Activated naive CD8-positive, alpha-beta T cell treated with anti-CD3 and anti-CD28 coated beads for 36 hours (primary cell): ENCODE results near the gene ILDR1. TPM values are rescaled to one million over a fixed set of nuclear protein-coding genes. Genes with fewer than 3 reads are reported as not detected.

ENCODE experiments used
- DNase-seq: peaks from one replicate; pipeline ENCODE4 v3.0.0; 2021
- H3K27ac Mint-ChIP-seq: one replicate; pipeline ENCODE4 v1.8.0; 2022; ENCODE audit warnings: mild to moderate bottlenecking, moderate library complexity, mixed read lengths
- H3K27me3 Mint-ChIP-seq: one replicate; pipeline ENCODE4 v1.8.0; 2022; ENCODE audit warnings: mild to moderate bottlenecking, mixed read lengths
- H3K36me3 Mint-ChIP-seq: one replicate; pipeline ENCODE4 v1.8.0; 2021; ENCODE audit warnings: mild to moderate bottlenecking, mixed read lengths
- H3K4me1 Mint-ChIP-seq: one replicate; pipeline ENCODE4 v1.8.0; 2021; ENCODE audit warnings: mixed read lengths
- H3K4me3 Mint-ChIP-seq: one replicate; pipeline ENCODE4 v1.8.0; 2022; ENCODE audit warnings: mild to moderate bottlenecking, moderate library complexity, mixed read lengths
- H3K9me3 Mint-ChIP-seq: one replicate; pipeline ENCODE4 v1.8.0; 2022; ENCODE audit warnings: mixed read lengths
- total RNA-seq, 2 experiments: library from RNA; stranded (reverse); gene quantifications; one replicate each; pipeline ENCODE4 v1.2.3, GENCODE V29; 2021

The ILDR1 gene
- total RNA-seq, 2 experiments from 2014 or later: not detected

DNA sequence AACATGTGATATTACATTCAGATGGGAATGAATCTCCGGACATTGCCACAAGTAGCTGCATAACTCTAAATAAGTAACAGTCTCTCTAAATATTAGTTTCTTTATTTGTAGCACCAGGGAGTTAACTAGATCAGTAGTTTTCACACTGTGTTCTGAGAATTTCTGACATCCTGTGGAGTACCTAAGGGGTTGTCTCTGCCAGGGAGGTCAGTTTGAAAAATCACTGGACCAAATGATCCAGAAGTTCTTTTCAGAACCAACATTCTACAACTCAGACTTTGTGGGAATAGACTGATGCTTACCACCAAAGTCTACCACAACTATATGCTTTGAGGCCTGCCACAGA is 9.0 kb upstream of the ILDR1 start:
- no peak overlapping the region for H3K4me3 Mint-ChIP-seq
- DNase-seq: no peak
- H3K36me3 Mint-ChIP-seq: no peaks in the 10 kb centered on the region
- H3K9me3 Mint-ChIP-seq: peaks cover 9% of the 10 kb centered on the region
- peak overlapping the region; percentile 2 for H3K27ac Mint-ChIP-seq
- H3K4me1 Mint-ChIP-seq: peaks cover 15% of the 10 kb centered on the region
- H3K27me3 Mint-ChIP-seq: peaks cover 4% of the 10 kb centered on the region

DNA sequence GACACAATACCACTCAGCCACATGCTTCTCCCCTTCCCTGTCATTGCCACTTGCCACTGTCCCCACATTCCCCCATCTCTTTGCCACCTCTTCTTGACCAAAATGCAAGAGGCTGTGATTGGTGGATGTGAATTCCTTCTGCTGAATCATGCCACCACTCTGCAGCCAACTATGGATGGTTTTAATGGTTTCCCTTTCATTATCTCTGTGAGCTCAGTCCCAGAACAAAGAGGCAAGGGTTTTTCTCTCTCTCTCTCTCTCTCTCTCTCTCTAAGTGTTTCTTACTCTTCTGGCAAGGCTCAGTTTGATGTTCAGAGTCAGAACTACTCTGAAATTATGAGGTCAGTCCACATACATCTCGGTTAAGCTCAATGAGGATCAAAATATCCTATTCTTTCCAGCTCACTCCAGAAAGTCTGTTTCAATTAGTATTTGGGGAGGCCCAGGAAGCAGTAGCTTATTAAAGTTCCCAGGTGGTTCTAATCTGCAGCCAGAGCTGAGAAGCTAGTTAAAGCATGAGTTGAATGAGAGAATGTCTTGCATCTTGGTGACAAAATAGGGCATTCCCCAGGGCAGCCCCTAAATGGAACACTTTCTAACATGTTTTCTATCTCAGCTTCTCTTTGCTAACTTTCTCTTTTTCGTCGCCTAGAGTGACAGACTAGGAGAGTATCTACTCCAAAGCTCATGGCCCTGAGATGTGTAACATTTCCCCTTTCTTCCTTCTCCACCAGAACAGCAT is 8.5 kb upstream of the ILDR1 start:
- H3K27ac Mint-ChIP-seq: peak overlapping the region; percentile 76
- H3K27me3 Mint-ChIP-seq: peaks cover 4% of the 10 kb centered on the region
- H3K9me3 Mint-ChIP-seq: peaks cover 5% of the 10 kb centered on the region
- no peak overlapping the region for H3K4me3 Mint-ChIP-seq
- peaks cover 15% of the 10 kb centered on the region for H3K4me1 Mint-ChIP-seq
- H3K36me3 Mint-ChIP-seq: no peaks in the 10 kb centered on the region
- DNase-seq: peak; percentile 9

DNA sequence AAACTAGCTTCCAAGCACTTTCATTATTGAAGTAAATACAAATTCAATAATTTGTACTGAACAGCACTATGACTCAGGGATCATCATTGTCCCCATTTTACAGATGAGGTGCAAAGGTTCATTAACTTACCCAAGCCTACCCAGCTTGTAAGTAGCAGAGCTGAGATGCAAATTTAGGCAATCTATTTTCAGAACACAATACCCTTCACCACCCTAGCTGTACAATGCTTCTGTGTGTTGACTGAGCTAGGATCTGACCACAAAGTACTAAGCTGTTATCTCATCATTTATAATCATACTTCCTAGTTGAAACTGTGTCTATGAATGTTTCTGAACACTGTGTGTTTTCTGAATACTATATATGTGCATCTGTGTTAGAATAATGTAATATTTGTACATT is 3.2 kb upstream of the ILDR1 start:
- no peak overlapping the region for H3K27ac Mint-ChIP-seq
- no peak for DNase-seq
- no peak overlapping the region for H3K4me3 Mint-ChIP-seq
- no peaks in the 10 kb centered on the region for H3K36me3 Mint-ChIP-seq
- peaks cover 7% of the 10 kb centered on the region for H3K4me1 Mint-ChIP-seq
- no peaks in the 10 kb centered on the region for H3K9me3 Mint-ChIP-seq
- peaks cover 24% of the 10 kb centered on the region for H3K27me3 Mint-ChIP-seq

DNA sequence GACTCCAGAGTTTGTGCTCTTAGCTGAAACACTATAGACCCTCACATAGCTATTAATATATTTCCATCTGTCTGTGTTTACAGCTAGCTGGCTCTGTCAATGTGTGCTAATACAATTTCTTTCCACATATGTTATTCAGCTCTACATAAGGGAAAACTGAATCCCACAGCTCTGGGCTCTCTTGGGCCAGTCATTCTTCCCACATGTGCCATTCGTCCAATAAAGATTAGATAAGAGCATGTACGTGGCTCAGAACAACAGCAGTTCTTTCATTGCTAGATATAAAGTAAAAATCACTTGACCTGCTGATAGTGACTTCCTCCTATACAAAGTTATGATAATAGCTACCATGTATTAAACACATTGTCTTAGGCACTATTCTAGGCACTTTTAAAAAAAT is 2.8 kb upstream of the ILDR1 start:
- no peak overlapping the region for H3K27ac Mint-ChIP-seq
- peaks cover 2% of the 10 kb centered on the region for H3K4me1 Mint-ChIP-seq
- H3K27me3 Mint-ChIP-seq: peaks cover 29% of the 10 kb centered on the region
- DNase-seq: no peak
- no peaks in the 10 kb centered on the region for H3K36me3 Mint-ChIP-seq
- no peaks in the 10 kb centered on the region for H3K9me3 Mint-ChIP-seq
- no peak overlapping the region for H3K4me3 Mint-ChIP-seq

DNA sequence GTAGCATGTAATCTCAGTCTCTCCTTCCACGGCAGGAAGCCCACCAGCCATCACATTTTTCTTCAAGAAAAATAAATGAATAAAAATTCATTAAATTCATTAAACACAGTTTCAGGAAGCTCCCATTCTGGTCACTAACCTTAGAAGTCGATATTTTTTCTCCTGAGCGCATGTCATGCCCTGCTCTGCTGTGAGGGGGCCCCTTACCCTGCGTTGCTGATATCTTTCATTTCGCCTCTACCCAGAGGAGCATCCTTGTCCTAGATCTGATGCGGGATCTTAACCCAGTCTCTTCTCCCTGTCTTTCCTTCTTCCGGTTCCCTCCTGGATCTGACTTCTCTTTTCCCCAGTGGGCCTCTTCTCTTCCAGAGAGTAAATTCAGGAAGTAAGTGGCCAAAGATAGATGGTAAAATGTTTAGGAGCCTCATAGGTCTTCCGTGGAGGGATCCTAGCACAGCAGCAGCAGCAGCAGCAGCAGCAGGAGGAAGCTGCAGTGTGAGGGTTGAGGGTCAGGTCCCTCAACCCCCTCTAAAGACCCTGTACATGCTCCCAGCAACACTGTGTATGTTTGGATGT is 1.4 kb upstream of the ILDR1 start:
- H3K27ac Mint-ChIP-seq: no peak overlapping the region

DNA sequence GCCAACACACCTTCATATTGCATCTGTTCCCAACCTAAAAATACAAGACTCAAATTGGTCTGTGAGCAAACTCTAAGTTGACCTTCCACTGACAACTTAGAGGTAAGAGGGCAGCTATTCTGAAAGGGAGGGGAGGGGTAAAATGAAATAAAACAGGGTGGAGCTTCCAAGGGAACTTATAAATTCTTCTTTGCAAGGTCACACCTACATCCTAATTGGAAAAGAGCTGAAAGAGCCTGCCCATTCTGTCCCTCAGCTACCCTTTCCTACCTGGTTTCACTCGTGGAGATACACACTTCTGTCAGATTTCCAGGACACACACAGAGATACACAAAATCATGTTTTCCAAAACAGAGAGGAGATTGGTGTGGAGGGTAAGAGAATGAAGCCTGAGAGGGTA is 1.0 kb downstream of the ILDR1 start:
- H3K9me3 Mint-ChIP-seq: no peaks in the 10 kb centered on the region
- H3K36me3 Mint-ChIP-seq: no peaks in the 10 kb centered on the region
- DNase-seq: no peak
- no peaks in the 10 kb centered on the region for H3K4me1 Mint-ChIP-seq
- H3K4me3 Mint-ChIP-seq: no peak overlapping the region
- no peak overlapping the region for H3K27ac Mint-ChIP-seq
- peaks cover 61% of the 10 kb centered on the region for H3K27me3 Mint-ChIP-seq

More for the DNA sequence above, 1.4 kb upstream of the ILDR1 start:
- no peak for DNase-seq
- Mint-ChIP-seq H3K36me3 (no peaks in the 10 kb centered on the region), H3K4me1 (no peaks in the 10 kb centered on the region), H3K9me3 (no peaks in the 10 kb centered on the region), H3K27me3 (peaks cover 42% of the 10 kb centered on the region), H3K4me3 (no peak overlapping the region)

DNA sequence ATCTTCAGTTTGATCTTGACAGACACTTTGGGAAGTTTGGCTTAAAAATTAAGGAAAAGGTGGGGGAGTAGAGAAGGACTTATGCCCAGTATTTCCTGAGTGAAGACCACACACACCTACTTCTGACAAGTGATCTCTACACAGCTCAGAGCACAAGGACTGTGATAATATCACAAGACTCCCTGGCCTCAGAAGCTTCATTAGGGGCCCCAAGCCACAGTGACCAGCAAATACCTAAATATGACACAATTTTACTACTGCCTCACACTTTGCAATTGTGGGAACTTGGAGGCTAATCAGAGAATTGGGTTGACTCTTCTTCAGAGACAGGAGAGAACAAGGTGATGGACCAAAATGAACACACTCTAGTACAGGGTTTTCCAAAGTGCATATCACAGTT is 2.6 kb downstream of the ILDR1 start:
- no peaks in the 10 kb centered on the region for H3K36me3 Mint-ChIP-seq
- no peak overlapping the region for H3K27ac Mint-ChIP-seq
- H3K4me1 Mint-ChIP-seq: peaks cover 2% of the 10 kb centered on the region
- H3K27me3 Mint-ChIP-seq: peaks cover 64% of the 10 kb centered on the region
- no peak overlapping the region for H3K4me3 Mint-ChIP-seq
- no peak for DNase-seq
- H3K9me3 Mint-ChIP-seq: no peaks in the 10 kb centered on the region

DNA sequence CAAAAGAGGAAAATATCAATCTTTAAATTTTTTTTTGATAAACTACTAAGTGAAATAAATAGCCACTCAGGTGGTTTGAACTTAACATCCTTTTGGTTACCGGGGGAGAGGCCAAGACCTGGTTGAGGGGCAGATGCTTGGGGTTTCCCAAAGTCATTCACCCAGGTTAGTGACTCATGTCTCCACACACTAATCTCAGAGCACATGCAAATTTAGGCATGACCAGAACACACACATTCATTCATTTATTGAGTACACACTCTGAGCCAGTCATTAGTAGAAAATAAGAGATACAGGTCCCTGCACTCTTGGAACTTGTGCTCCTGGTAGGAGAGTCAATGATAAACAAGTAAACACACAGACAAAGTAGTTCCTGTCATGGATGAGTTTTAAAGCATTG is 7.3 kb downstream of the ILDR1 start:
- H3K4me1 Mint-ChIP-seq: peaks cover 5% of the 10 kb centered on the region
- no peaks in the 10 kb centered on the region for H3K9me3 Mint-ChIP-seq
- no peak overlapping the region for H3K4me3 Mint-ChIP-seq
- peak; percentile 21 for DNase-seq
- H3K36me3 Mint-ChIP-seq: no peaks in the 10 kb centered on the region
- H3K27ac Mint-ChIP-seq: no peak overlapping the region
- peaks cover 47% of the 10 kb centered on the region for H3K27me3 Mint-ChIP-seq

DNA sequence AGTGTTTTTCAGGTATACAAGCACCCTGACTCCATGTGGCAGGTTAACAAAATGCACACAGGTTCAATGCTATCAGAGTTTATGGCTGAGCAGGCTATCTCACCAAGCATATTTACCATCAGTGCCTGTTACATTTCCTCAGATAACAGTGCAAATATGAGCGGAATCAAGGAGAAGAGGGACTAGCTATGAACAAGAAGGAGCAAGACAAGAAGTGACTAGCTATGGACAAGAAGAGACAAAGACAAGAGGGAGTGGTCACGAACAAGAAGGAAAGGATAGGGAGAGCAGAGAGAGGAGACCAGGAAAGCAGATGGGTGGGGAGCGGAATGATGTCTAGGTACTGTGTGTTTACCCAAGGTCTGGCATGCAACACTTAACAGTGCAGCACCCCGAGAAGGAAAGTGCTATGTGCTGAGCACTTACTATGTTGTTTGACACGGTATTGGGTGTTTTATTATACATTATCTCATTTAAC is 8.6 kb downstream of the ILDR1 start:
- peaks cover 35% of the 10 kb centered on the region for H3K27me3 Mint-ChIP-seq
- no peaks in the 10 kb centered on the region for H3K36me3 Mint-ChIP-seq
- DNase-seq: no peak
- H3K9me3 Mint-ChIP-seq: no peaks in the 10 kb centered on the region
- H3K4me3 Mint-ChIP-seq: no peak overlapping the region
- H3K27ac Mint-ChIP-seq: no peak overlapping the region
- peaks cover 5% of the 10 kb centered on the region for H3K4me1 Mint-ChIP-seq

DNA sequence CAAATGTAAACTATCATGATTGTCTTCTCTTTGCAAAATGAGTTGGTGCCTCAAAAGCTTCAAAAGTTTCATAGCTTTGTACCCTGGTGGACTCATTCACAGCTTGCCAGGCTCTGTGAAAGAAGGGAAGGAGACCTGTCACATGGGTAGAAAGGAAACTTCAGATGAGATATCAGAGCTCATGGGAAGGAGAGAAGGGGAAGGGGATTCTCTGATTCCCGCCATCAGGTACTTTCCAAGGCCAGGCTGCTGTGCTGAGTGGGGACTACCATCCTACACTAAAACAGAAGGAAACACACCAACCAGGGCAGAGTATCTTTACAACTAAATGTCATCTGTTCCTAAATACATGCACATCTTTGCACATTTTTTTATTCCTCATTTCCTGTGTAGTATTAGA is 9.2 kb downstream of the ILDR1 start:
- Mint-ChIP-seq H3K4me3 (no peak overlapping the region), H3K36me3 (no peaks in the 10 kb centered on the region), H3K27me3 (peaks cover 30% of the 10 kb centered on the region), H3K4me1 (peaks cover 5% of the 10 kb centered on the region), H3K9me3 (no peaks in the 10 kb centered on the region), H3K27ac (no peak overlapping the region)
- DNase-seq: no peak

DNA sequence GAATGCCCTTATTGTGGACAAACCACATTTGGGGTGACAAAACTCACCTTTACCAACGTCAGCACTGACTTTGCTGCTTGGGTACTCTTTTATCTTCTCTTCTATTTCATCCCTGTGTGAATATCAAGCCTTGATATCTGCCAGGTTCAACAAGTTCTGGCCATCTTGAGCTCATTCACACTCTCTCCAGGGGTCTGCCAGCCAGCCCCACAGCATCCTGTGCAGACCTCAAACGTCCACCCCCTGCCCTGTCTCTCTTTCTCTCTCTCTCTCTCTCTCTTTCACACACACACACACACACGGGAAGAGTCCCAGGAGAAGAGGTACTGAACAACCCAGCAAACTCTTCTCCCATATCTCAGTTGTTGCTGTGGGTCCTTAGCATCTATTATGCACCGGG is 10.7 kb downstream of the ILDR1 start:
- Mint-ChIP-seq H3K36me3 (no peaks in the 10 kb centered on the region), H3K27ac (no peak overlapping the region), H3K9me3 (no peaks in the 10 kb centered on the region), H3K27me3 (peaks cover 19% of the 10 kb centered on the region), H3K4me1 (peaks cover 5% of the 10 kb centered on the region), H3K4me3 (no peak overlapping the region)
- no peak for DNase-seq

DNA sequence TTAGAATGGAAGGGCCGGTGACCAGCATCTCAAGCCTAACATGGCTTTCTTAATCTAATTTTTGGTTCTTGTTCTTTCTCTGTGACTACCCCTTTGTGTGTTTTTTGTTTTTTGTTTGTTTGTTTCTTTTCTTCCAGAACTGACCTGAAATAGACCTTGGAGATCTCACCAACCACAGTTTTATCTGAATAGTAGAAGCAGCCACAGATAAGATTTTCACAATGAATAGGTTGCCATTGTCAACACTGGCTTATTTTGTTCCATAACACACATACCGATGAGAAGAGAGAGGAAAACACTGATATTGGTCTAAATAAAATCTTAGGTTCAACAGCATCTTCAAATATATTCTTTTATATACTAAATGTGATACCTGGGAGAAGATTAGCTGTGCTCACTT is 11.5 kb downstream of the ILDR1 start:
- Mint-ChIP-seq H3K9me3 (no peaks in the 10 kb centered on the region), H3K27me3 (peaks cover 17% of the 10 kb centered on the region), H3K4me1 (peaks cover 5% of the 10 kb centered on the region), H3K4me3 (no peak overlapping the region), H3K36me3 (no peaks in the 10 kb centered on the region), H3K27ac (no peak overlapping the region)
- no peak for DNase-seq

DNA sequence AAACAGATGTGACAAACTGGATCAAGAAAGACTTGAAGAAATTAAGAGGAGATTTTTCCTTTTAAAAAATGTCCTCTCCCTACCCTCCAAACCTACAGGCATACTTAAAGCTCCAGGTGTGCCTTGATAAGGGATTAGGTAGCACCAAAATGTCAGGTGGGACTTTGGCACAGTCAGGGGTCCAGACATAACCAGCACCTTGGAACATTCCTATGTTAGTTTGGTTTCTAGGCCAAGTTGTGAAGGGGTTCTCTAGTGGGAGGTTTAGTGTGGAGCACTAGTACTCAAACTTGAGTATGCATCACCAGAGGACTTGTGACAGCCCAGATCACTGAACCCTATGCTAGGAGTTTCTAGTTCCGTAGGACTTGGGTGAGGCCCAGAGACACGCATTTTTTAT is 13.9 kb downstream of the ILDR1 start:
- Mint-ChIP-seq H3K27me3 (peaks cover 27% of the 10 kb centered on the region), H3K9me3 (no peaks in the 10 kb centered on the region), H3K36me3 (no peaks in the 10 kb centered on the region), H3K4me1 (peaks cover 15% of the 10 kb centered on the region), H3K27ac (no peak overlapping the region), H3K4me3 (no peak overlapping the region)
- no peak for DNase-seq

DNA sequence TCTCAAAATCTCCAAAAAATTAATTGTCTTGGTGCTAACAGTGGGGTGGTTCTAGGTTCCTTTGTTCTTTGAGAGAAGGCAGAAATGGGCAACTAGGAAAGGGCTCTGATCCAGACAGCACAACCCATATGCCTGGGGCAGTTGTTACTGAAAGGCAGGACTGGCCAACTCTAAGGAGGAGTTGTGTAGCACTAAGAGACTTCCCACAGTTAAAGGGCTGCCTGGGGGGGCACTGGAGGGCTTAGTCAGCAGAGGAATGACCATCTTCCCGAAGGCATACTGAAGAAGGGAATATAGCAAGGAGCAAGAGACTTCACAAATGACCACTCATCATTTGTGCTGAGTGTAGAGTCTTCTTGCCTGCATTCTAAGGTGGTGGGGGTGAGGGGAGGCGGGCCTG is 15.8 kb downstream of the ILDR1 start:
- H3K27ac Mint-ChIP-seq: no peak overlapping the region
- DNase-seq: no peak
- H3K4me1 Mint-ChIP-seq: peaks cover 12% of the 10 kb centered on the region
- no peaks in the 10 kb centered on the region for H3K9me3 Mint-ChIP-seq
- peaks cover 35% of the 10 kb centered on the region for H3K27me3 Mint-ChIP-seq
- no peaks in the 10 kb centered on the region for H3K36me3 Mint-ChIP-seq
- no peak overlapping the region for H3K4me3 Mint-ChIP-seq

DNA sequence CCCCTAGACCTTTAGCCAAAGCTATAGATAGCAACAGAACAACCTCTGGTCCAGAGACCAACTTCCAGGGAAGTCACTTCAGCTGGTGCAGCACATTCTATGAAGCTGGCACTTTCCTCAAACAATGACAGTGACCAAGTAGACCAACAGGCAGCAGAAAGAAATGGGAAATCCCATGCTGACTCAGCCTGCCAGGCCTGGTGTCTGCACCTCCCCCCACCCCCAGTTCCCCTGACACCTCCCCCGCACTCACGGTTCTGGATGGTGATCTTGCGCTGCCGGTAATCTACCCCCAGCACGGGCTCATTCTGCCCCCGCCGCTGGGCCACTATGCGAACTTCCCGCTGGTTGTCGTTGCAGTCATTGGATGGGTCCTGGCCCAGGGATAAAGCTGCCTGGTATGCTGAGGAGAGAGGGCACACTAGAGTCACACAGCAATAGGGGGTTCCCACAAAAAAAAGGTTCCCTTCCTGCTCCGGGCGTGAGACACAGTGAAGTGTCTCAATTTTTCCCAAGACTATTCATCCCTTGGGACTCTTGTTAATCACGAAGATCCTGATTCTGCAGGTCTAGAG is 17.0 kb downstream of the ILDR1 start:
- no peak for DNase-seq
- no peak overlapping the region for H3K27ac Mint-ChIP-seq
- peaks cover 12% of the 10 kb centered on the region for H3K4me1 Mint-ChIP-seq
- H3K36me3 Mint-ChIP-seq: no peaks in the 10 kb centered on the region
- no peaks in the 10 kb centered on the region for H3K9me3 Mint-ChIP-seq
- H3K4me3 Mint-ChIP-seq: no peak overlapping the region
- H3K27me3 Mint-ChIP-seq: peaks cover 35% of the 10 kb centered on the region

DNA sequence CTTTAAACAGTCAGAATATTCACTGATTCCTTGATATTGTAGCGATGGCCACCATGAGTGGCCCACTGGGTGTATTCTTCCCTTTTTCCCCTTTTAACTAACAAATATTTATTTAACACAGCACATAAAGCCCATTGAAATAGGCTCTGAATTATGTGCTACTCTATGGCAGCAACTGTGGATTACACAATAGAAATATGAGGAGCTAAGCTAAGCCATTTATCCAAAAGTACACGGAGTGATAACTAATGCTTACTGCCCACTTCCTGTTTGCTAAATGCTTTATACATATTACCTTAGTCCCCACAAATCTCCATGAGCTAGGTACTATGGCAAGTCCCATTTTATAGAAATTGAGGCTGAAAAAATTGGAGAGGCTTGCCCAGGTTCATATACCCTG is 17.9 kb downstream of the ILDR1 start:
- H3K4me1 Mint-ChIP-seq: peaks cover 12% of the 10 kb centered on the region
- no peak overlapping the region for H3K4me3 Mint-ChIP-seq
- H3K36me3 Mint-ChIP-seq: no peaks in the 10 kb centered on the region
- H3K9me3 Mint-ChIP-seq: no peaks in the 10 kb centered on the region
- no peak for DNase-seq
- H3K27me3 Mint-ChIP-seq: peaks cover 35% of the 10 kb centered on the region
- H3K27ac Mint-ChIP-seq: no peak overlapping the region
